DND-41 (cell line): ENCODE data around the gene SMTNL1.
A peak's percentile ranks its signal among the peaks of the same experiment; 100 is the strongest.

Experiments used
- ATAC-seq: fragments of 200-7000 bp; cut with Tn5 transposase; 3 replicates; pipeline ENCODE4 v1.9.1; 2021; ENCODE audit warnings: low read depth; ENCODE audit not compliant: insufficient read depth
- DNase-seq: peaks from one replicate; pipeline ENCODE4 v3.0.0-alpha.2; 2020
- H2AFZ ChIP-seq: 2 replicates; pipeline ENCODE4 v1.6.0; 2012; ENCODE audit warnings: low read depth, low read length
- H3K27ac ChIP-seq: 2 replicates; pipeline ENCODE4 v1.5.1; 2012; ENCODE audit warnings: low read length, inconsistent platforms
- H3K27me3 ChIP-seq: fragments of 200-600 bp; sonication (generic); 2 replicates; pipeline ENCODE4 v1.6.0; 2012; ENCODE audit warnings: low read length, mild to moderate bottlenecking, inconsistent platforms; ENCODE audit not compliant: insufficient read depth, poor library complexity
- H3K36me3 ChIP-seq: 2 replicates; pipeline ENCODE4 v1.5.1; 2012; ENCODE audit warnings: low read length, inconsistent platforms; ENCODE audit not compliant: insufficient read depth
- H3K4me1 ChIP-seq: 2 replicates; pipeline ENCODE4 v1.5.1; 2012; ENCODE audit warnings: mild to moderate bottlenecking, low read length; ENCODE audit not compliant: insufficient read depth
- H3K4me2 ChIP-seq: 2 replicates; pipeline ENCODE4 v1.6.0; 2012; ENCODE audit warnings: mild to moderate bottlenecking, moderate library complexity, low read length, inconsistent platforms; ENCODE audit not compliant: insufficient read depth
- H3K4me3 ChIP-seq, 2 experiments: fragments of 200-600 bp in 1 of 2; shearing (Covaris generic) in 1 of 2; 2 replicates each; pipeline ENCODE4 v1.5.1; 2012 to 2016; ENCODE audit warnings: inconsistent platforms in 2 of 2, low read length in 2 of 2, mild to moderate bottlenecking in 2 of 2, low read depth in 1 of 2, moderate library complexity in 1 of 2
- H3K79me2 ChIP-seq: 2 replicates; pipeline ENCODE4 v1.6.0; 2012; ENCODE audit warnings: low read length, inconsistent platforms; ENCODE audit not compliant: insufficient read depth
- H3K9ac ChIP-seq: 2 replicates; pipeline ENCODE4 v1.6.0; 2012; ENCODE audit warnings: low read depth, mild to moderate bottlenecking, inconsistent platforms, low read length, moderate library complexity
- H3K9me3 ChIP-seq: 2 replicates; pipeline ENCODE4 v1.5.1; 2012; ENCODE audit warnings: low read length, moderate library complexity, mild to moderate bottlenecking, inconsistent platforms; ENCODE audit not compliant: insufficient read depth, severe bottlenecking
- H4K20me1 ChIP-seq: 2 replicates; pipeline ENCODE4 v1.6.0; 2012; ENCODE audit warnings: low read length; ENCODE audit not compliant: insufficient read depth
- EZH2 ChIP-seq: IDR thresholded peaks from 3 replicates; pipeline ENCODE4 v1.6.1; 2012; ENCODE audit warnings: borderline replicate concordance, low read depth, mild to moderate bottlenecking, moderate library complexity, low read length, inconsistent platforms; ENCODE audit not compliant: severe bottlenecking
- TF ChIP-seq, protein P1 (sequence below): IDR thresholded peaks from 2 replicates; pipeline ENCODE4 v1.5.1; 2012; ENCODE audit warnings: borderline replicate concordance, low read length, moderate library complexity, mild to moderate bottlenecking; ENCODE audit not compliant: poor library complexity, severe bottlenecking; ENCODE audit errors: extremely low read depth

Gene SMTNL1

DNA sequence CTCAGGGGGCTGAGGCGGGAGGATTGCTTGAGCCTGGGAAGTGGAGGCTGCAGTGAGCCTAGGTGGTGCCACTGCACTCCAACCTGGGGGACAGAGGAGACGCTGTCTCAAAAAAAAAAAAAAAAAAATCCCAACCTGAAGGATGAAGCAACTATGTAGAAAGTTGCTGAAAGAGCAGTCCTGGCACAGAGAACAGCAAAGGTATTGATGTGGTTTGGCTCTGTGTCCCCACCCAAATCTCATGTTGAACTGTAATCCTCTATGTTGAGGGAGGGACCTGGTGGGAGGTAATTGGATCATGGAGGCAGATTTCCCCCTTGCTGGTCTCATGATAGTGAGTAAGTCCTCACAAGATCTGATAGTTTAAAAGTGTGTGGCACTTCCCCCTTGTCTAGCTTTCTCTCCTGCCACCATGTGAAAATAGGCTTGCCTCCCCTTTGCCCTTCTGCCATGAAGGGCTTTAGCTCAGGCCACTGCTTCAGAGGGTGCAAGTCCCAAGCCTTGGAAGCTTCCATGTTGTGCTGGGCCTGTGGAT, 49.4 kb downstream of the SMTNL1 start:
- no peak overlapping the region for H3K4me2 ChIP-seq
- H3K27me3 ChIP-seq, result no peaks in the 10 kb centered on the region
- peak; percentile 25 for DNase-seq

GRCh38 chr11:57588046-57588710, 50.8 kb downstream of the SMTNL1 start:
- Histone ChIP-seq H3K79me2 (no peaks in the 10 kb centered on the region), H3K36me3 (no peaks in the 10 kb centered on the region), H4K20me1 (no peaks in the 10 kb centered on the region), H3K4me1 (peaks cover 20% of the 10 kb centered on the region), H3K4me3 (no peak overlapping the region), H3K4me2 (no peak overlapping the region), H2AFZ (no peak overlapping the region), H3K9ac (no peak overlapping the region), H3K27ac (no peak overlapping the region), H3K9me3 (peaks cover 7% of the 10 kb centered on the region), H3K27me3 (no peaks in the 10 kb centered on the region)
- no peak for TF ChIP-seq EZH2
- TF ChIP-seq, protein P1, sequence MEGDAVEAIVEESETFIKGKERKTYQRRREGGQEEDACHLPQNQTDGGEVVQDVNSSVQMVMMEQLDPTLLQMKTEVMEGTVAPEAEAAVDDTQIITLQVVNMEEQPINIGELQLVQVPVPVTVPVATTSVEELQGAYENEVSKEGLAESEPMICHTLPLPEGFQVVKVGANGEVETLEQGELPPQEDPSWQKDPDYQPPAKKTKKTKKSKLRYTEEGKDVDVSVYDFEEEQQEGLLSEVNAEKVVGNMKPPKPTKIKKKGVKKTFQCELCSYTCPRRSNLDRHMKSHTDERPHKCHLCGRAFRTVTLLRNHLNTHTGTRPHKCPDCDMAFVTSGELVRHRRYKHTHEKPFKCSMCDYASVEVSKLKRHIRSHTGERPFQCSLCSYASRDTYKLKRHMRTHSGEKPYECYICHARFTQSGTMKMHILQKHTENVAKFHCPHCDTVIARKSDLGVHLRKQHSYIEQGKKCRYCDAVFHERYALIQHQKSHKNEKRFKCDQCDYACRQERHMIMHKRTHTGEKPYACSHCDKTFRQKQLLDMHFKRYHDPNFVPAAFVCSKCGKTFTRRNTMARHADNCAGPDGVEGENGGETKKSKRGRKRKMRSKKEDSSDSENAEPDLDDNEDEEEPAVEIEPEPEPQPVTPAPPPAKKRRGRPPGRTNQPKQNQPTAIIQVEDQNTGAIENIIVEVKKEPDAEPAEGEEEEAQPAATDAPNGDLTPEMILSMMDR, result no peak
- no peak for ATAC-seq
- DNase-seq, result no peak

More for the DNA sequence above, 49.4 kb downstream of the SMTNL1 start:
- TF ChIP-seq, protein P1, result no peak
- no peak for TF ChIP-seq EZH2
- Histone ChIP-seq H3K9ac (no peak overlapping the region), H3K36me3 (no peaks in the 10 kb centered on the region), H3K79me2 (no peaks in the 10 kb centered on the region), H3K4me1 (peaks cover 20% of the 10 kb centered on the region), H3K4me3 (no peak overlapping the region), H4K20me1 (no peaks in the 10 kb centered on the region), H3K9me3 (peaks cover 7% of the 10 kb centered on the region), H3K27ac (no peak overlapping the region; the same call in 1 of the 2 replicates), H2AFZ (no peak overlapping the region)
- peak; percentile 46; the same call in 2 of the 3 replicates for ATAC-seq

GRCh38 chr11:57596266-57596885, 59.0 kb downstream of the SMTNL1 start:
- Histone ChIP-seq H2AFZ (no peak overlapping the region), H3K27ac (no peak overlapping the region), H3K9ac (no peak overlapping the region), H3K4me1 (no peaks in the 10 kb centered on the region), H3K9me3 (no peaks in the 10 kb centered on the region), H3K4me3 (no peak overlapping the region), H3K36me3 (no peaks in the 10 kb centered on the region), H3K4me2 (no peak overlapping the region), H4K20me1 (no peaks in the 10 kb centered on the region), H3K79me2 (no peaks in the 10 kb centered on the region), H3K27me3 (no peaks in the 10 kb centered on the region)
- no peak for ATAC-seq
- TF ChIP-seq, protein P1, result no peak
- no peak for TF ChIP-seq EZH2
- no peak for DNase-seq
